Ovary (tissue), 9 donors: ENCODE data around the gene AFF3. TPM values are rescaled to one million over a fixed set of nuclear protein-coding genes. Genes with fewer than 3 reads are reported as not detected.

Experiments
- DNase-seq, 5 donors: peaks; one replicate each; pipeline ENCODE4 v3.0.0-alpha.2; 2019 to 2020
- H3K27ac ChIP-seq, 2 donors: fragments of 200-600 bp; one replicate each; pipeline versions ENCODE4 v1.5.1 to v1.8.0; 2019 to 2022
- H3K27me3 ChIP-seq: fragments of 200-600 bp; one replicate; pipeline ENCODE4 v1.8.0; 2022
- H3K36me3 ChIP-seq: fragments of 200-600 bp; sonication (generic); one replicate; pipeline ENCODE4 v1.5.1; 2019
- H3K4me1 ChIP-seq: one replicate; pipeline ENCODE4 v1.8.1; 2013; ENCODE audit warnings: mild to moderate bottlenecking, moderate library complexity; ENCODE audit not compliant: insufficient read depth
- H3K4me3 ChIP-seq: fragments of 200-600 bp; sonication (generic); one replicate; pipeline ENCODE4 v1.5.1; 2017
- H3K9me3 ChIP-seq, 2 donors: fragments of 200-600 bp in 1 of 2; sonication (generic) in 1 of 2; one replicate each; pipeline versions ENCODE4 v1.5.1 to v1.8.1; 2013 to 2019; ENCODE audit warnings: mild to moderate bottlenecking in 1 of 2, moderate library complexity in 1 of 2
- EP300 ChIP-seq: sonication (generic); formaldehyde crosslinking; IDR thresholded peaks from one replicate; pipeline ENCODE4 v1.6.1; 2017; ENCODE audit warnings: antibody characterized with exemption
- POLR2A ChIP-seq: fragments of 450-650 bp; IDR thresholded peaks from one replicate; pipeline ENCODE4 v1.6.1; 2017; ENCODE audit warnings: antibody characterized with exemption, mild to moderate bottlenecking, moderate library complexity
- WGBS, 3 donors: extraction: QIAGEN DNeasy Blood & Tissue Kit in 1 of 3; methylation state at CpG; one replicate each; pipeline versions ENCODE4 v1.1.5 to v1.1.7; 2013 to 2017; 5-methylcytosine and 5-hydroxymethylcytosine counted together
- intact Hi-C, 4 donors: fragments of 100-400 bp; cut with DNase I; formaldehyde crosslinking; loops; one replicate each; pipeline versions ENCODE4 v1.11.0 to v1.15.1; 2022 to 2023
- polyA plus RNA-seq, 2 donors: library from polyadenylated mRNA; stranded (reverse); fragments of 200-250 nt in 1 of 2; fragments of 350-450 nt in 1 of 2; fragmentation: Illumina TruSeq in 1 of 2; extraction: RNeasy Lipid Tissue Mini Kit (QIAGEN cat#74804) in 1 of 2; gene quantifications; one replicate each; pipeline ENCODE4 v1.2.3, GENCODE V29; 2013 to 2014
- total RNA-seq, 7 donors: library from RNA; depleted of rRNA in 2 of 7; stranded (reverse); fragments of >200 nt in 2 of 7; fragmentation: NEBNext Ultra II Directional in 3 of 7; extraction: Animal tissue kit (Norgen Biotek cat#: 25700) in 3 of 7; gene quantifications; one replicate each; pipeline versions ENCODE4 v1.1.0 to v1.2.4, GENCODE V29; 2016 to 2023
- TF ChIP-seq, protein P1 (sequence below), 3 donors: fragments of 450-650 bp in 2 of 3; fragments of 200-600 bp in 1 of 3; IDR thresholded peaks; one replicate each; pipeline versions ENCODE4 v1.5.1 to v1.8.0; 2016 to 2022; ENCODE audit warnings: antibody characterized with exemption in 3 of 3, mild to moderate bottlenecking in 1 of 3
- donor health status: DM: no; HTN: no; CAD: no; lungs with moderate emphysema.
- donor health status: DM: no; HTN: no; CAD: no.
- donor health status: Bipolar disorder and iron deficiency.
- donor health status: DM: yes; HTN: yes; CAD: no.
- donor health status: DM: no; HTN: no; CAD: no.
- donor health status: DM: yes; HTN: yes; CAD: no.

The AFF3 gene
- total and polyA plus RNA-seq, 9 donors, result 5.9 to 40.8 (median 25.7) TPM

GRCh38 chr2:99880964-99881294 lies 261.5 kb downstream of the AFF3 start:
- intact Hi-C loops, result no loop called here
- H3K9me3 ChIP-seq, result no peaks in the 10 kb centered on the region
- peaks cover 8% of the 10 kb centered on the region for H3K4me1 ChIP-seq
- H3K4me3 ChIP-seq, result no peak overlapping the region
- no peaks in the 10 kb centered on the region for H3K27me3 ChIP-seq
- no peak for DNase-seq
- H3K27ac ChIP-seq, result no peak overlapping the region
- no peak for TF ChIP-seq POLR2A
- TF ChIP-seq EP300, result no peak
- TF ChIP-seq, protein P1, sequence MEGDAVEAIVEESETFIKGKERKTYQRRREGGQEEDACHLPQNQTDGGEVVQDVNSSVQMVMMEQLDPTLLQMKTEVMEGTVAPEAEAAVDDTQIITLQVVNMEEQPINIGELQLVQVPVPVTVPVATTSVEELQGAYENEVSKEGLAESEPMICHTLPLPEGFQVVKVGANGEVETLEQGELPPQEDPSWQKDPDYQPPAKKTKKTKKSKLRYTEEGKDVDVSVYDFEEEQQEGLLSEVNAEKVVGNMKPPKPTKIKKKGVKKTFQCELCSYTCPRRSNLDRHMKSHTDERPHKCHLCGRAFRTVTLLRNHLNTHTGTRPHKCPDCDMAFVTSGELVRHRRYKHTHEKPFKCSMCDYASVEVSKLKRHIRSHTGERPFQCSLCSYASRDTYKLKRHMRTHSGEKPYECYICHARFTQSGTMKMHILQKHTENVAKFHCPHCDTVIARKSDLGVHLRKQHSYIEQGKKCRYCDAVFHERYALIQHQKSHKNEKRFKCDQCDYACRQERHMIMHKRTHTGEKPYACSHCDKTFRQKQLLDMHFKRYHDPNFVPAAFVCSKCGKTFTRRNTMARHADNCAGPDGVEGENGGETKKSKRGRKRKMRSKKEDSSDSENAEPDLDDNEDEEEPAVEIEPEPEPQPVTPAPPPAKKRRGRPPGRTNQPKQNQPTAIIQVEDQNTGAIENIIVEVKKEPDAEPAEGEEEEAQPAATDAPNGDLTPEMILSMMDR (IDR thresholded peaks at IDR 0.05), result no peak
- no peaks in the 10 kb centered on the region for H3K36me3 ChIP-seq
- WGBS, 3 donors, result 84 to 92% (median 92%) methylated on average over 3 of the region's 3 CpGs

- intact Hi-C loops, result no loop called here
- Histone ChIP-seq H3K4me3 (no peak overlapping the region), H3K9me3 (no peaks in the 10 kb centered on the region), H3K4me1 (peaks cover 8% of the 10 kb centered on the region), H3K36me3 (no peaks in the 10 kb centered on the region), H3K27ac (no peak overlapping the region), H3K27me3 (no peaks in the 10 kb centered on the region)
- TF ChIP-seq, protein P1 (IDR thresholded peaks at IDR 0.05), result no peak
- no peak for TF ChIP-seq EP300
- no peak for TF ChIP-seq POLR2A
- 81 to 87% (median 83%) methylated on average over 16 of the region's 16 CpGs for WGBS, 3 donors
- no peak for DNase-seq
Observed at GRCh38 chr2:99880148-99880963, 262.0 kb downstream of the AFF3 start.

DNA sequence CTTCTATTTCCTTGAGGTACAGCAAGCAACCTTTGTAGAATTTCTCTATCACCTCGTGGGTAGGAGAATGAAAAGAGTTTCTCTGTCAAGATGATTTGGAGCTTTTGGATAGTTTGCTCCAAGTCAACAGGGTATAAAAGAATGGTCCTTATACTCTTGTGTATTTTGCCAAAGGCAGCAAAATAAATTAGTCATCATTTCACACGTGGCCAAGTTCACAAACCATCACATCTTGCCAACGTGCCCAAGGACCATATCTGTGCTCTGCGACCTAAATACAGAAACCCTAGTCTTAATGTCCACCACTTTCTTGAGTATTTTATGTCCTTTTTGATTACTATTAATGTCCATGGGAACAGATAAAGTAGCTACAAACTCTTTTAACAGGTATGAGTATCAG lies 262.9 kb downstream of the AFF3 start:
- Histone ChIP-seq H3K27ac (no peak overlapping the region), H3K36me3 (no peaks in the 10 kb centered on the region)

DNA sequence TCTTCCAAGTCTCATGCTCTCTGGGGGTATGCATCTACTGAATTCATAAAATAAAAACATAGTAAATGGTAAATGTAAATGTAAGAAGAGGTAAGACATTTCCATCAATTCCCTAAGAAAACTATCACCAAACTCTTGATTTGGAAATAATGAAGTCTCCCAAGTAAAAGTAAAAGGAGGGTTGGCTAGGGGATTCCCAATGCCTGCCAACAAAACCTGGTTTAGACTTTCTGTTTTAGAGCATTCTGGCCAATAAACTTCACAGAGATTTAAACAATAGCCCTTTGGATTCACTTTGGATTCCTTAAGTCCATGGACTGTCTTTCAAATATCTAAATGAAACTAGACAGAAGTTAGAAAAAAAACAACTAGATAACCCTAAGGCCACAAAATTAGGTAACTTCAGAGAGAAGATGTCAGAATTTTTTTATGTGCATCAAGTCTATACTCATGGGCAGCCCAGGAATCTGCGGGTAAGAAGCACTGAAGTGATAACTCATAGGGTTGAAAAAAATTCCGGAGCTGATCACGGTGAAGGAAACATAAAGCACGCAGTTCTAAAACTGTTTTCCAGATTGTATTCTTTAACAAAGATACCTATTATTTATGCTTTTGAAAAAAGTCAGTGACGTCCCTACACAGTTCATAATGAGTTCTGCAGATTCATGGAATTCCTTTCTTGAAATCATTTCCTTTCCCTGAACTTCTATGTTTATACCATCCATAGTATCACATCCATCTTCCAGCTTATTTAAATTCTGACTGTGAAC lies 263.6 kb downstream of the AFF3 start:
- Histone ChIP-seq H3K9me3 (no peaks in the 10 kb centered on the region), H3K4me1 (peaks cover 8% of the 10 kb centered on the region), H3K4me3 (no peak overlapping the region), H3K27ac (no peak overlapping the region), H3K27me3 (no peaks in the 10 kb centered on the region), H3K36me3 (no peaks in the 10 kb centered on the region)
- intact Hi-C loops, result no loop called here
- DNase-seq, result no peak
- TF ChIP-seq EP300 (no peak), POLR2A (no peak)
- TF ChIP-seq, protein P1 (IDR thresholded peaks at IDR 0.05), result no peak
- 48 to 72% (median 56%) methylated on average over 5 of the region's 5 CpGs for WGBS, 3 donors

More for the DNA sequence above, 262.9 kb downstream of the AFF3 start:
- no peak for DNase-seq
- intact Hi-C loops, result no loop called here
- H3K4me3 ChIP-seq, result no peak overlapping the region
- 43 to 50% (median 43%) methylated on average over 4 of the region's 4 CpGs for WGBS, 3 donors
- peaks cover 8% of the 10 kb centered on the region for H3K4me1 ChIP-seq
- TF ChIP-seq POLR2A, result no peak
- TF ChIP-seq EP300, result no peak
- TF ChIP-seq, protein P1 (IDR thresholded peaks at IDR 0.05), result no peak
- no peaks in the 10 kb centered on the region for H3K27me3 ChIP-seq
- no peaks in the 10 kb centered on the region for H3K9me3 ChIP-seq
